SK-N-SH treated with all-trans-retinoic acid at 6 μM for 48 hours (cell line): ENCODE measurements around the gene SELENOI.

ENCODE experiments used
- ATAC-seq: fragments of 200-7000 bp; cut with Tn5 transposase; 3 replicates; pipeline ENCODE4 v1.9.1; 2020; ENCODE audit warnings: mild to moderate bottlenecking, moderate library complexity
- BACH2 ChIP-seq: fragments of 250-450 bp; sonication (Bioruptor Pico); IDR thresholded peaks from 2 replicates; pipeline ENCODE4 v1.9.0; 2021; ENCODE audit warnings: mild to moderate bottlenecking, borderline replicate concordance
- CREB5 ChIP-seq: fragments of 250-450 bp; sonication (Bioruptor Pico); IDR thresholded peaks from 2 replicates; pipeline ENCODE4 v1.5.1; 2020; ENCODE audit warnings: low read depth, mild to moderate bottlenecking, moderate library complexity
- CSDC2 ChIP-seq: fragments of 250-450 bp; sonication (Bioruptor Pico); IDR thresholded peaks from 2 replicates; pipeline ENCODE4 v1.5.0; 2020; ENCODE audit warnings: mild to moderate bottlenecking, moderate library complexity
- CSRNP3 ChIP-seq: fragments of 250-450 bp; sonication (Bioruptor Pico); IDR thresholded peaks from 2 replicates; pipeline ENCODE4 v1.5.1; 2021; ENCODE audit warnings: mild to moderate bottlenecking, moderate library complexity
- ESRRG ChIP-seq: fragments of 250-450 bp; sonication (Bioruptor Pico); IDR thresholded peaks from 2 replicates; pipeline ENCODE4 v1.6.1; 2021; ENCODE audit warnings: mild to moderate bottlenecking
- GLIS3 ChIP-seq: fragments of 250-450 bp; sonication (Bioruptor Pico); IDR thresholded peaks from 2 replicates; pipeline ENCODE4 v1.5.0; 2020; ENCODE audit warnings: mild to moderate bottlenecking, moderate library complexity
- ISL1 ChIP-seq: fragments of 250-450 bp; sonication (Bioruptor Pico); IDR thresholded peaks from 2 replicates; pipeline ENCODE4 v2.1.2; 2022; ENCODE audit warnings: mild to moderate bottlenecking, moderate library complexity
- PPARA ChIP-seq: fragments of 250-450 bp; sonication (Bioruptor Pico); IDR thresholded peaks from 2 replicates; pipeline ENCODE4 v1.5.0; 2020; ENCODE audit warnings: mild to moderate bottlenecking, borderline replicate concordance
- RARB ChIP-seq: fragments of 250-450 bp; sonication (Bioruptor Pico); IDR thresholded peaks from 2 replicates; pipeline ENCODE4 v1.8.0; 2021; ENCODE audit warnings: mild to moderate bottlenecking, moderate library complexity
- SNAI2 ChIP-seq: fragments of 250-450 bp; sonication (Bioruptor Pico); IDR thresholded peaks from 2 replicates; pipeline ENCODE4 v1.5.0; 2020; ENCODE audit warnings: mild to moderate bottlenecking, moderate library complexity
- TCF4 ChIP-seq: fragments of 250-450 bp; sonication (Bioruptor Pico); IDR thresholded peaks from 2 replicates; pipeline ENCODE4 v1.8.0; 2021; ENCODE audit warnings: mild to moderate bottlenecking, moderate library complexity, borderline replicate concordance
- TOX ChIP-seq: fragments of 250-450 bp; sonication (Bioruptor Pico); IDR thresholded peaks from 2 replicates; pipeline ENCODE4 v1.8.0; 2021; ENCODE audit warnings: mild to moderate bottlenecking, moderate library complexity, borderline replicate concordance
- ZFP3 ChIP-seq: fragments of 250-450 bp; sonication (Bioruptor Pico); IDR thresholded peaks from 2 replicates; pipeline ENCODE4 v1.5.0; 2020; ENCODE audit warnings: mild to moderate bottlenecking, moderate library complexity
- ZFP30 ChIP-seq: fragments of 450-650 bp; formaldehyde crosslinking; IDR thresholded peaks from 2 replicates; pipeline ENCODE4 v1.5.0; 2022; ENCODE audit warnings: mild to moderate bottlenecking, moderate library complexity
- ZNF565 ChIP-seq: fragments of 450-650 bp; formaldehyde crosslinking; conservative IDR thresholded peaks from 2 replicates; pipeline ENCODE4 v1.5.0; 2020; ENCODE audit warnings: low read depth, mild to moderate bottlenecking, moderate library complexity
- ZNF70 ChIP-seq: fragments of 450-650 bp; formaldehyde crosslinking; IDR thresholded peaks from 2 replicates; pipeline ENCODE4 v1.5.0; 2020; ENCODE audit warnings: mild to moderate bottlenecking, moderate library complexity
- ZNF8 ChIP-seq: fragments of 450-650 bp; formaldehyde crosslinking; IDR thresholded peaks from 2 replicates; pipeline ENCODE4 v1.5.0; 2020; ENCODE audit warnings: mild to moderate bottlenecking, moderate library complexity
- TF ChIP-seq, protein P1 (sequence below): fragments of 250-450 bp; sonication (Bioruptor Pico); IDR thresholded peaks from 2 replicates; pipeline ENCODE4 v1.8.0; 2021; ENCODE audit warnings: low read depth, mild to moderate bottlenecking, moderate library complexity, borderline replicate concordance
- TF ChIP-seq, protein P2 (sequence below): fragments of 250-450 bp; sonication (Bioruptor Pico); IDR thresholded peaks from 2 replicates; pipeline ENCODE4 v1.8.0; 2020; ENCODE audit warnings: mild to moderate bottlenecking, moderate library complexity, borderline replicate concordance

SELENOI gene

DNA sequence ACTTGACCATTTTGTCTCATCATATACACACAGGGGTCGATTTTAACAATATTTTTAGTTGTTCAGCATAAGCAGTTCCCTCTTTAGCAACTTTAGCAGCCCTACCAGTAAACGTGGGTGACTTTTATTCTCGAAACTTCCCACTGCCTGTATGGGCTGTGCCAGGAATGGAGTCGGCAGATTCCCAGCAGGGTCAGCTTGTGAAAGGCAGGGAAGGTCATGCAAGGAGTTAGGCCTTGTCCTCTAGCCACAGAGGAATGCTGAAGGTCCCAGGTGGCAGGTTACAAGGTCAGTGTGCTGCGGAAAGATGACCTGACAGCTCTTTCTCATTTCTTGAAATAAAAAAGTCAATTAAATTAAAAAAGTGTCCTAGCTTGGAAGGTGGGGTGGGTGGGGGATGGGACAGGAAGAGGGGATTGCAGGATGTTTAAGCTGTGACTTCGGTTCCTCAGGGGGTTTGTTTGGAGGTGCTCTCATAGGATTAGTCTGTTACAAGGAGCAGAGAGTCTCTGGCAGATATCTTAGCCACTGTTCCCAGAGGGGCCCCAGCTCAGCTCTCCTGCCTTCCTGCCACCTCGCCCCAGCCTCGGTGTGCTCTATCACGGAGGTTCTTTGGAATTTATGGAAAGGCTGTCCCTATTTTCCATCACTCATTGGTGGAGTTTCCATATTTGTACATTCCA is 77.1 kb downstream of the SELENOI start:
- ATAC-seq = no peak
- no peak for TF ChIP-seq ZFP3 (CRISPR knock-in tag)
- TF ChIP-seq ZNF70 (CRISPR knock-in tag) = no peak
- TF ChIP-seq CSRNP3 (CRISPR knock-in tag) = no peak
- TF ChIP-seq ZNF565 (CRISPR knock-in tag) = no peak
- no peak for TF ChIP-seq TCF4 (CRISPR knock-in tag)
- TF ChIP-seq, all 23 proteins: peak for 0

DNA sequence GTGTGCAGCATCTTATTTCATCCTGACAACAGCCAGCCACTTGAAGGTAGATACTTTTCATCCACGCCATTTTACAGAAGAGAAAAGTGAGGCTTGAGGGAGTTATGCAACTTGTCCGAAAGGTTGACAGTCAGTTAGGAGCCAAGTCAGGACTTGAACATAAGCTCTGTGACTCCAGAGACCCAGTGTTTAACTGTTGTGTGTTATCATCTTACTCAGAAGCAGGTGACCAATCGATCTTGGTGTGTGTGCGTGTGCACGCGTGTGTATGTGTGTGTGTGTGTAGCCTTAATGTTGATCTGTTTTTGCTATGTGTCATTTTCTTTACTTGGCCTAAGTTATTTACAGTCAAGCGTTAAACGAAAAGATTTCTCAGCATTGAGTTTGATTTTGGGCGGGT is 77.8 kb downstream of the SELENOI start:
- TF ChIP-seq ZNF8 (CRISPR knock-in tag) = no peak
- TF ChIP-seq, protein P1, sequence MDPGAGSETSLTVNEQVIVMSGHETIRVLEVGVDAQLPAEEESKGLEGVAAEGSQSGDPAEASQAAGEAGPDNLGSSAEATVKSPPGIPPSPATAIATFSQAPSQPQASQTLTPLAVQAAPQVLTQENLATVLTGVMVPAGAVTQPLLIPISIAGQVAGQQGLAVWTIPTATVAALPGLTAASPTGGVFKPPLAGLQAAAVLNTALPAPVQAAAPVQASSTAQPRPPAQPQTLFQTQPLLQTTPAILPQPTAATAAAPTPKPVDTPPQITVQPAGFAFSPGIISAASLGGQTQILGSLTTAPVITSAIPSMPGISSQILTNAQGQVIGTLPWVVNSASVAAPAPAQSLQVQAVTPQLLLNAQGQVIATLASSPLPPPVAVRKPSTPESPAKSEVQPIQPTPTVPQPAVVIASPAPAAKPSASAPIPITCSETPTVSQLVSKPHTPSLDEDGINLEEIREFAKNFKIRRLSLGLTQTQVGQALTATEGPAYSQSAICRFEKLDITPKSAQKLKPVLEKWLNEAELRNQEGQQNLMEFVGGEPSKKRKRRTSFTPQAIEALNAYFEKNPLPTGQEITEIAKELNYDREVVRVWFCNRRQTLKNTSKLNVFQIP (CRISPR knock-in tag) = no peak
- TF ChIP-seq CSDC2 (CRISPR knock-in tag) = no peak
- TF ChIP-seq, protein P2, sequence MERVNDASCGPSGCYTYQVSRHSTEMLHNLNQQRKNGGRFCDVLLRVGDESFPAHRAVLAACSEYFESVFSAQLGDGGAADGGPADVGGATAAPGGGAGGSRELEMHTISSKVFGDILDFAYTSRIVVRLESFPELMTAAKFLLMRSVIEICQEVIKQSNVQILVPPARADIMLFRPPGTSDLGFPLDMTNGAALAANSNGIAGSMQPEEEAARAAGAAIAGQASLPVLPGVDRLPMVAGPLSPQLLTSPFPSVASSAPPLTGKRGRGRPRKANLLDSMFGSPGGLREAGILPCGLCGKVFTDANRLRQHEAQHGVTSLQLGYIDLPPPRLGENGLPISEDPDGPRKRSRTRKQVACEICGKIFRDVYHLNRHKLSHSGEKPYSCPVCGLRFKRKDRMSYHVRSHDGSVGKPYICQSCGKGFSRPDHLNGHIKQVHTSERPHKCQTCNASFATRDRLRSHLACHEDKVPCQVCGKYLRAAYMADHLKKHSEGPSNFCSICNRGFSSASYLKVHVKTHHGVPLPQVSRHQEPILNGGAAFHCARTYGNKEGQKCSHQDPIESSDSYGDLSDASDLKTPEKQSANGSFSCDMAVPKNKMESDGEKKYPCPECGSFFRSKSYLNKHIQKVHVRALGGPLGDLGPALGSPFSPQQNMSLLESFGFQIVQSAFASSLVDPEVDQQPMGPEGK (CRISPR knock-in tag) = no peak
- TF ChIP-seq GLIS3 (CRISPR knock-in tag) = no peak
- no peak for TF ChIP-seq SNAI2 (CRISPR knock-in tag)
- no peak for TF ChIP-seq ZFP3 (CRISPR knock-in tag)
- TF ChIP-seq ISL1 (CRISPR knock-in tag) = no peak
- no peak for TF ChIP-seq BACH2
- TF ChIP-seq, all 23 proteins: peak for 0
- ATAC-seq = no peak

DNA sequence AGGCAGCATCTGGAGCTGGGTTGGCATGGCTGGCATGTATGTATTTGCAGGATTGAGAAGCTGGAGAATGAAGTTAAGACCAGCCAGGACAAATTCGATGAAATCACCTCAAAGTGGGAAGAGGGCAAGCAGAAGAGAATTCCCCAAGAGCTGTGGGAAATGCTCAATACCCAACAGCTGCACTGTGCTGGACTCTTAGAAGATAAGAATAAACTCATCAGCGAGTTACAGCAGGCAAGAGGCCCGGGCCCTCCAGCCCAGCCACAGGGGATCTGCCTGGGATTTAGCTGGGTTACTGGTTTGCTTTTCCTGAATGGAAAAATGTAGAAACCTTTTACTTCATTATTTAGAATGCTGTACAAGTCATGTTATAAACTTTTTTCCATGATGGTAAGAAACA is 78.3 kb downstream of the SELENOI start:
- no peak for TF ChIP-seq CSDC2 (CRISPR knock-in tag)
- TF ChIP-seq TOX = no peak
- TF ChIP-seq ZNF70 (CRISPR knock-in tag) = no peak
- no peak for TF ChIP-seq TCF4 (CRISPR knock-in tag)
- TF ChIP-seq ZFP30 (CRISPR knock-in tag) = no peak
- no peak for ATAC-seq

DNA sequence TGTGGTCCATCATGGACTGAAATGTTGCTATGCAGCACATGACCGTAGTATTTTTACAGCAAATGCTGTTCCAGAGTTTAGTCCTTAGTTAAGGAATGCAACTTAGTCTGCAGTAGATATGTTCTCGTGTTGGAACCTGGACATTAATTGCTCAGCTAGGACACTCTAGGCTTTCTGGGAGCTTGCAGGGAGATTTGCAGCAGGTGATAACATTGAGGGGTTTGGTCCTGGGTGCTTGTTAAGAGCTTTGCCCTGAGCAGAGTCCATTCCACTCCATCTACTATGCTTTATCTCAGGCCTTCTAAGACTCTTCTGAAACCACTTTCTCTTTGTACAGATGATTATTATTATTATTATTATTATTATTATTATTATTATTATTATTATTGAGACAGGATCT is 82.9 kb downstream of the SELENOI start:
- ATAC-seq = no peak
- TF ChIP-seq ISL1 (CRISPR knock-in tag) (no peak), CSRNP3 (CRISPR knock-in tag) (no peak), ESRRG (no peak), RARB (CRISPR knock-in tag) (no peak), ZNF70 (CRISPR knock-in tag) (no peak), BACH2 (no peak), CSDC2 (CRISPR knock-in tag) (no peak), PPARA (CRISPR knock-in tag) (no peak), CREB5 (CRISPR knock-in tag) (no peak)
